ENCODE results near the gene UNC93B1. TPM values are rescaled to one million over a fixed set of nuclear protein-coding genes. Genes with fewer than 3 reads are reported as not detected.

The UNC93B1 gene
- total and polyA plus RNA-seq, 2 of the 13 experiments (the other 11 are each of a cell fraction or from before 2014, with no cell fraction given): 8.8 to 18.9 TPM

DNA sequence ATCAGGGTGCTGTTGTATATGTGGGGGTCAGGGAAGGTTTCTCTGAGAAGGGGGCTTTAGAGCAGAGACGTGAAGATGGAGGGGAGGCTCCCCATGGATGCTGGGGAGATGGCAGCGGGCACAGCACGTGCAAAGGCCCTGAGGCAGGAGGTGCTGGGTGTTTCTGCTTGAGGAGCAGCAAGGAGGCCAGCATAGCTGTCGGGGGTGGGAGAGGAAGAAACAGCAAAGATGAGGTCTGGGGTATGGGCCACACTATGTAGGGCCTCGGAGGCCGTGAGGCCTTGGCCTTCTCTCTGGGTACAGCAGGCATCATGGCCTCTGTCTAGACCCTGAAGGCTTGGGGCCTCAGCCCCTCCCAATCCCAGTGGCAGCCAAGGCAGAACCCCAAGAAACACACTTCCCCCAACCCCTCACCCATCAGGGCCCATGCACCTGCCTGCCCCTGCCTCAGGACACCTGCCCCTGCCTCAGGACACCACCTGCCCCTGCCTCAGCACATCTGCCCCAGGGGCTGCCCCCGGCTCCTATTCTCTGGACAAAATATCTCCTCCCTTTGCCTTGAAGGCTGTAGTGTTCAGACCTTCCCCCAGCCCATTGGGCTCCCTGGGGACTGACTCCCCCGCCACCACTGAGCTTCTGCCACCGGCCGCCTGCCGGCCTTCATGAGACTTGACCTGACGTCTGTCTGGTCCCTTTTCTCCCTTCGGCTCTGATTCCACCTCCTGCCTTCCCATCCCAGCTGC is 12.4 kb upstream of the UNC93B1 start (continued):
- TF ChIP-seq GLI4 (CRISPR knock-in tag; IDR thresholded peaks at IDR 0.05; ENCODE audit: borderline replicate concordance) (no peak), KDM1A (CRISPR knock-in tag; IDR thresholded peaks at IDR 0.05) (0 out of 2 replicates have a peak, but pooled peaks have one; percentile 26), TRIM24 (CRISPR knock-in tag; IDR thresholded peaks at IDR 0.05) (no peak), BHLHE40 (IDR thresholded peaks at IDR 0.05; ENCODE audit: low read length) (no peak), HDAC6 (IDR thresholded peaks at IDR 0.05; ENCODE audit: low read depth, low read length) (no peak), ZNF333 (CRISPR knock-in tag; IDR thresholded peaks at IDR 0.05; ENCODE audit: borderline replicate concordance) (0 out of 2 replicates have a peak, but pooled peaks have one; percentile 52), EEA1 (CRISPR knock-in tag; IDR thresholded peaks at IDR 0.05; ENCODE audit: borderline replicate concordance) (0 out of 2 replicates have a peak, but pooled peaks have one; percentile 4), ZNF724P (CRISPR knock-in tag; IDR thresholded peaks at IDR 0.05; ENCODE audit: borderline replicate concordance) (0 out of 2 replicates have a peak, but pooled peaks have one; percentile 11), POLR2G (IDR thresholded peaks at IDR 0.05; ENCODE audit: low read depth, low read length) (peak; percentile 19; the same call in 1 of the 2 replicates), ZNF713 (CRISPR knock-in tag; IDR thresholded peaks at IDR 0.05) (no peak), KLF12 (CRISPR knock-in tag; IDR thresholded peaks at IDR 0.05; ENCODE audit: borderline replicate concordance) (no peak), CBX1 (IDR thresholded peaks at IDR 0.05; ENCODE audit: low read depth) (no peak), ZNF33B (CRISPR knock-in tag; IDR thresholded peaks at IDR 0.05) (no peak), ATF7 (IDR thresholded peaks at IDR 0.05) (no peak), ATF7 (CRISPR knock-in tag; IDR thresholded peaks at IDR 0.05) (0 out of 2 replicates have a peak, but pooled peaks have one; percentile 10), IKZF1 (IDR thresholded peaks at IDR 0.05) (no peak), SNAI1 (CRISPR knock-in tag; IDR thresholded peaks at IDR 0.05; ENCODE audit: borderline replicate concordance) (peak; percentile 83; the same call in 1 of the 2 replicates)
- TF ChIP-seq, protein P1, sequence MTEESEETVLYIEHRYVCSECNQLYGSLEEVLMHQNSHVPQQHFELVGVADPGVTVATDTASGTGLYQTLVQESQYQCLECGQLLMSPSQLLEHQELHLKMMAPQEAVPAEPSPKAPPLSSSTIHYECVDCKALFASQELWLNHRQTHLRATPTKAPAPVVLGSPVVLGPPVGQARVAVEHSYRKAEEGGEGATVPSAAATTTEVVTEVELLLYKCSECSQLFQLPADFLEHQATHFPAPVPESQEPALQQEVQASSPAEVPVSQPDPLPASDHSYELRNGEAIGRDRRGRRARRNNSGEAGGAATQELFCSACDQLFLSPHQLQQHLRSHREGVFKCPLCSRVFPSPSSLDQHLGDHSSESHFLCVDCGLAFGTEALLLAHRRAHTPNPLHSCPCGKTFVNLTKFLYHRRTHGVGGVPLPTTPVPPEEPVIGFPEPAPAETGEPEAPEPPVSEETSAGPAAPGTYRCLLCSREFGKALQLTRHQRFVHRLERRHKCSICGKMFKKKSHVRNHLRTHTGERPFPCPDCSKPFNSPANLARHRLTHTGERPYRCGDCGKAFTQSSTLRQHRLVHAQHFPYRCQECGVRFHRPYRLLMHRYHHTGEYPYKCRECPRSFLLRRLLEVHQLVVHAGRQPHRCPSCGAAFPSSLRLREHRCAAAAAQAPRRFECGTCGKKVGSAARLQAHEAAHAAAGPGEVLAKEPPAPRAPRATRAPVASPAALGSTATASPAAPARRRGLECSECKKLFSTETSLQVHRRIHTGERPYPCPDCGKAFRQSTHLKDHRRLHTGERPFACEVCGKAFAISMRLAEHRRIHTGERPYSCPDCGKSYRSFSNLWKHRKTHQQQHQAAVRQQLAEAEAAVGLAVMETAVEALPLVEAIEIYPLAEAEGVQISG (CRISPR knock-in tag; IDR thresholded peaks at IDR 0.05): 0 out of 2 replicates have a peak, but pooled peaks have one; percentile 2
- TF ChIP-seq, protein P2, sequence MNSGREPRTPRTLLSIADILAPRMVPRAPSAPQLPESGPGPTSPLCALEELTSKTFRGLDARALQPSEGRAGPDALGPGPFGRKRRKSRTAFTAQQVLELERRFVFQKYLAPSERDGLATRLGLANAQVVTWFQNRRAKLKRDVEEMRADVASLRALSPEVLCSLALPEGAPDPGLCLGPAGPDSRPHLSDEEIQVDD (CRISPR knock-in tag; IDR thresholded peaks at IDR 0.05; ENCODE audit: borderline replicate concordance): no peak
- TF ChIP-seq, protein P3, sequence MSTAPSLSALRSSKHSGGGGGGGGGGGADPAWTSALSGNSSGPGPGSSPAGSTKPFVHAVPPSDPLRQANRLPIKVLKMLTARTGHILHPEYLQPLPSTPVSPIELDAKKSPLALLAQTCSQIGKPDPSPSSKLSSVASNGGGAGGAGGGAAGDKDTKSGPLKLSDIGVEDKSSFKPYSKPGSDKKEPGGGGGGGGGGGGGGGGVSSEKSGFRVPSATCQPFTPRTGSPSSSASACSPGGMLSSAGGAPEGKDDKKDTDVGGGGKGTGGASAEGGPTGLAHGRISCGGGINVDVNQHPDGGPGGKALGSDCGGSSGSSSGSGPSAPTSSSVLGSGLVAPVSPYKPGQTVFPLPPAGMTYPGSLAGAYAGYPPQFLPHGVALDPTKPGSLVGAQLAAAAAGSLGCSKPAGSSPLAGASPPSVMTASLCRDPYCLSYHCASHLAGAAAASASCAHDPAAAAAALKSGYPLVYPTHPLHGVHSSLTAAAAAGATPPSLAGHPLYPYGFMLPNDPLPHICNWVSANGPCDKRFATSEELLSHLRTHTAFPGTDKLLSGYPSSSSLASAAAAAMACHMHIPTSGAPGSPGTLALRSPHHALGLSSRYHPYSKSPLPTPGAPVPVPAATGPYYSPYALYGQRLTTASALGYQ (CRISPR knock-in tag; IDR thresholded peaks at IDR 0.05): no peak
